DOHH2 (cell line): Measurements from ENCODE around the gene OR5I1.

Source experiments
- H3F3A ChIP-seq: fragments of 200-600 bp; sonication (generic), shearing (Covaris generic); 2 replicates; pipeline ENCODE4 v1.6.0; 2016; ENCODE audit warnings: antibody characterized with exemption, mild to moderate bottlenecking; ENCODE audit not compliant: control insufficient read depth, insufficient read depth
- H3K27ac ChIP-seq: fragments of 200-600 bp; sonication (generic); 2 replicates; pipeline ENCODE4 v1.5.1; 2014; ENCODE audit warnings: low read depth, mild to moderate bottlenecking, low read length, moderate library complexity
- H3K27me3 ChIP-seq: fragments of 200-600 bp; sonication (generic); 2 replicates; pipeline ENCODE4 v1.6.1; 2014; ENCODE audit warnings: mild to moderate bottlenecking, low read length, mixed read lengths; ENCODE audit not compliant: control insufficient read depth
- H3K36me3 ChIP-seq: fragments of 200-600 bp; sonication (generic); 2 replicates; pipeline ENCODE4 v1.6.1; 2014; ENCODE audit warnings: mild to moderate bottlenecking, low read length, moderate library complexity, mixed read lengths; ENCODE audit not compliant: control insufficient read depth
- H3K4me1 ChIP-seq: fragments of 200-600 bp; sonication (generic); 2 replicates; pipeline ENCODE4 v1.6.1; 2014; ENCODE audit warnings: mild to moderate bottlenecking, low read length, mixed read lengths; ENCODE audit not compliant: control insufficient read depth
- H3K4me2 ChIP-seq: fragments of 200-600 bp; sonication (generic); 2 replicates; pipeline ENCODE4 v1.6.0; 2014; ENCODE audit warnings: mild to moderate bottlenecking, low read length, moderate library complexity
- H3K4me3 ChIP-seq: fragments of 200-600 bp; sonication (generic); 2 replicates; pipeline ENCODE4 v1.5.1; 2014; ENCODE audit warnings: mild to moderate bottlenecking, low read length, mixed read lengths
- H3K79me2 ChIP-seq: fragments of 200-600 bp; sonication (generic); 2 replicates; pipeline ENCODE4 v1.6.1; 2014; ENCODE audit warnings: mild to moderate bottlenecking, low read length, mixed read lengths; ENCODE audit not compliant: control insufficient read depth
- H3K9me2 ChIP-seq: fragments of 200-600 bp; sonication (generic); replicated peaks from 2 replicates; pipeline ENCODE4 v1.6.1; 2014; ENCODE audit warnings: mild to moderate bottlenecking, low read length, mixed read lengths; ENCODE audit not compliant: control insufficient read depth
- H3K9me3 ChIP-seq: fragments of 200-600 bp; sonication (generic); 2 replicates; pipeline ENCODE4 v1.6.1; 2014; ENCODE audit warnings: antibody characterized with exemption, low read length, mixed read lengths; ENCODE audit not compliant: control insufficient read depth, insufficient read depth
- H4K20me1 ChIP-seq: fragments of 200-600 bp; sonication (generic); 2 replicates; pipeline ENCODE4 v1.6.0; 2014; ENCODE audit warnings: low read depth, mild to moderate bottlenecking, antibody characterized with exemption, low read length, moderate library complexity; ENCODE audit not compliant: control insufficient read depth, insufficient read depth
- EZH2phosphoT487 ChIP-seq: fragments of 200-600 bp; sonication (generic); IDR thresholded peaks from 2 replicates; pipeline ENCODE4 v1.6.1; 2017; ENCODE audit warnings: borderline replicate concordance, mild to moderate bottlenecking, antibody characterized with exemption, low read length, moderate library complexity, mixed read lengths
- TF ChIP-seq, protein P1 (sequence below): fragments of 200-600 bp; sonication (generic); IDR thresholded peaks from one replicate; pipeline ENCODE4 v1.5.1; 2014; ENCODE audit warnings: antibody characterized with exemption, mild to moderate bottlenecking, low read depth, low read length; ENCODE audit not compliant: poor library complexity, severe bottlenecking

Gene OR5I1

DNA sequence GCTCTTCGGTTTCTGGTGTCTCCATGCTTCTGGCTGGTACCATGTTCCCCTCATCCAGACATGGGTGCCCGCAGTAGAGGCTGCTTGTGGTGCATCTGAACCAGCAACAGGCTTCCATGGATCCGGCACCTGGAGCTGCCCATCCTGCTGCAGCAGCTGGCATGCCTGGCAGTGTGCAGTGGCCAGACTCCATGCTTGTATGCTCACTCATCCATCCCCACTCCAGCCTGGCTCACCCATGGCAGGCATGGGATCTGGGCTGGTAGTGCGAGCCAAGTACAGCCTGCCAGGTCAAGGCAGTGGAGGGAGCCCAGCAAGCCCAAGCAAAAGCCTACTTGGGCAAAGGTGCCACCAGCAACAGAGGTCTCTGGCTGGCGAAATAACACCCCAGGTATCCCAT is 15.7 kb downstream of the OR5I1 start:
- Histone ChIP-seq H3F3A (no peaks in the 10 kb centered on the region), H3K79me2 (no peaks in the 10 kb centered on the region), H3K36me3 (no peaks in the 10 kb centered on the region), H3K27me3 (no peaks in the 10 kb centered on the region), H3K4me1 (no peaks in the 10 kb centered on the region), H3K9me2 (no peaks in the 10 kb centered on the region), H3K4me2 (no peak overlapping the region), H3K9me3 (peaks cover 3% of the 10 kb centered on the region; the same call in 1 of the 2 replicates), H3K4me3 (no peak overlapping the region), H4K20me1 (no peaks in the 10 kb centered on the region), H3K27ac (no peak overlapping the region)
- no peak for TF ChIP-seq EZH2phosphoT487
- TF ChIP-seq, protein P1, sequence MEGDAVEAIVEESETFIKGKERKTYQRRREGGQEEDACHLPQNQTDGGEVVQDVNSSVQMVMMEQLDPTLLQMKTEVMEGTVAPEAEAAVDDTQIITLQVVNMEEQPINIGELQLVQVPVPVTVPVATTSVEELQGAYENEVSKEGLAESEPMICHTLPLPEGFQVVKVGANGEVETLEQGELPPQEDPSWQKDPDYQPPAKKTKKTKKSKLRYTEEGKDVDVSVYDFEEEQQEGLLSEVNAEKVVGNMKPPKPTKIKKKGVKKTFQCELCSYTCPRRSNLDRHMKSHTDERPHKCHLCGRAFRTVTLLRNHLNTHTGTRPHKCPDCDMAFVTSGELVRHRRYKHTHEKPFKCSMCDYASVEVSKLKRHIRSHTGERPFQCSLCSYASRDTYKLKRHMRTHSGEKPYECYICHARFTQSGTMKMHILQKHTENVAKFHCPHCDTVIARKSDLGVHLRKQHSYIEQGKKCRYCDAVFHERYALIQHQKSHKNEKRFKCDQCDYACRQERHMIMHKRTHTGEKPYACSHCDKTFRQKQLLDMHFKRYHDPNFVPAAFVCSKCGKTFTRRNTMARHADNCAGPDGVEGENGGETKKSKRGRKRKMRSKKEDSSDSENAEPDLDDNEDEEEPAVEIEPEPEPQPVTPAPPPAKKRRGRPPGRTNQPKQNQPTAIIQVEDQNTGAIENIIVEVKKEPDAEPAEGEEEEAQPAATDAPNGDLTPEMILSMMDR = no peak

DNA sequence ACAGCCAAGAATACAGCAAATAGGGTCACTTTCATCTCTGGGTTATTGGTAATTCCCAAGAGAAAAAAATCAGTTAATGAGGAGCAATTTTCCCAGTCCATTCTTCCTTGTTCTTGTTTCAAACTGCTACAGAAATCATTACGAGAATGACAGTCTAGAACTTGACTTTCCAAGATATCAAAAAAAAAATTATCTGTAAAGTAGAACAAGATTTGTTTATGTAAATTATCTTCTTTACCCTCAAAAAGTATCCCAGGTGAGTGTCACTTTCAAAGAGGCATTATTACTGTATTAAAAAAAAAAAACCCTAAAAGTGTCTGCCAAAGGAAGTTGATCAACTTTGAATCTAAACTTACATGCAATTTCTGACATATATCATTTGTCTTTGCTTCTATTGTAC is 21.7 kb downstream of the OR5I1 start, which contains the start of gene OR5W2:
TSS of gene OR5W2 (minus strand) at position 101 of the 400 bp plus-strand sequence. CDS start at position 101, 0 bp downstream.
- H3K4me1 ChIP-seq = no peaks in the 10 kb centered on the region

DNA sequence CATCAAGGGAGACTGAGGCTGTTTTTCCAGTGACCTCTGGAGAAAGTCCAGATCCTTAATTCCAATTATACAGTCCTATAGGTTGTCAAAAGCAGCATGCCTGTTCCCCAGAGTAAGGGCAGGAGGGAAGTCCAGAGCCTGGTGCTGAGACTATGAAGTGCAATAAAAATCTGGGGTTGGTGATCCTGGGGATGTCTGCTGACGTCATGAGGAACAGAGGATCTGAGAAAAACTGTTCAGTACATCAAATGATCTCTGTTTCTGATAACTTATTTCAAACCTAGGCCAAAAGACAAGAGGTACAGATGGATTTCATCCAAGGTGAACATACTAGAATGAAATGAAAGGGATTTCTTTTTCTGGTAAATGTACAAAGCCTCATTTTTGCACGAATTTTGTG is 33.9 kb downstream of the OR5I1 start:
- Histone ChIP-seq H3K9me3 (no peaks in the 10 kb centered on the region), H3K27ac (no peak overlapping the region), H3K79me2 (no peaks in the 10 kb centered on the region), H3K27me3 (no peaks in the 10 kb centered on the region), H3K36me3 (no peaks in the 10 kb centered on the region), H3K4me2 (no peak overlapping the region), H3F3A (no peaks in the 10 kb centered on the region), H3K4me1 (no peaks in the 10 kb centered on the region), H3K4me3 (no peak overlapping the region), H4K20me1 (no peaks in the 10 kb centered on the region), H3K9me2 (no peaks in the 10 kb centered on the region)
- TF ChIP-seq EZH2phosphoT487 = no peak
- TF ChIP-seq, protein P1 = no peak

More for the DNA sequence above, 21.7 kb downstream of the OR5I1 start, which contains the start of gene OR5W2:
- H3K9me2 ChIP-seq = no peaks in the 10 kb centered on the region
- no peaks in the 10 kb centered on the region for H3K9me3 ChIP-seq
- H3F3A ChIP-seq = no peaks in the 10 kb centered on the region
- no peaks in the 10 kb centered on the region for H3K27me3 ChIP-seq
- no peaks in the 10 kb centered on the region for H4K20me1 ChIP-seq
- TF ChIP-seq EZH2phosphoT487 = no peak
- TF ChIP-seq, protein P1 = no peak
- H3K36me3 ChIP-seq = no peaks in the 10 kb centered on the region
- H3K4me2 ChIP-seq = no peak within 1 kb of the TSS
- no peaks in the 10 kb centered on the region for H3K79me2 ChIP-seq
- no peak within 1 kb of the TSS for H3K4me3 ChIP-seq
- no peak within 1 kb of the TSS for H3K27ac ChIP-seq
